Adipocyte (in vitro differentiated cells): ENCODE data around the gene MAGEF1.
A peak's percentile ranks its signal among the peaks of the same experiment; 100 is the strongest.

Experiments used
- DNase-seq: peaks from one replicate; pipeline ENCODE4 v3.0.0-alpha.2; 2015; ENCODE audit warnings: low read depth
- H3K27me3 ChIP-seq: replicated peaks from 2 replicates; pipeline ENCODE4 v1.7.0; 2013; ENCODE audit warnings: mild to moderate bottlenecking, low read length, moderate library complexity; ENCODE audit not compliant: control insufficient read depth, insufficient read depth
- H3K36me3 ChIP-seq: 2 replicates; pipeline ENCODE4 v1.7.0; 2013; ENCODE audit warnings: low read length, mild to moderate bottlenecking, moderate library complexity; ENCODE audit not compliant: control insufficient read depth, insufficient read depth, severe bottlenecking
- H3K4me1 ChIP-seq: 2 replicates; pipeline ENCODE4 v1.7.0; 2013; ENCODE audit warnings: mild to moderate bottlenecking, low read length, moderate library complexity; ENCODE audit not compliant: control insufficient read depth, insufficient read depth
- H3K4me3 ChIP-seq: 2 replicates; pipeline ENCODE4 v1.7.0; 2013; ENCODE audit warnings: mild to moderate bottlenecking, low read length, moderate library complexity
- H3K9ac ChIP-seq: 2 replicates; pipeline ENCODE4 v1.7.0; 2013; ENCODE audit warnings: mild to moderate bottlenecking, low read length, moderate library complexity
- H3K9me3 ChIP-seq: 2 replicates; pipeline ENCODE4 v1.7.0; 2013; ENCODE audit warnings: mild to moderate bottlenecking, low read length, moderate library complexity; ENCODE audit not compliant: control insufficient read depth

MAGEF1 gene

GRCh38 chr3:184716622-184717398 lies 4.9 kb upstream of the MAGEF1 start:
- Histone ChIP-seq H3K36me3 (no peaks in the 10 kb centered on the region), H3K9me3 (no peaks in the 10 kb centered on the region), H3K4me1 (peaks cover 24% of the 10 kb centered on the region), H3K9ac (peak overlapping the region; percentile 72), H3K4me3 (peak overlapping the region; percentile 71), H3K27me3 (no peaks in the 10 kb centered on the region)
- peak; percentile 79 for DNase-seq

- Histone ChIP-seq H3K27me3 (no peaks in the 10 kb centered on the region), H3K4me1 (peaks cover 26% of the 10 kb centered on the region), H3K9ac (peak overlapping the region; percentile 72), H3K4me3 (peak overlapping the region; percentile 71), H3K36me3 (no peaks in the 10 kb centered on the region), H3K9me3 (no peaks in the 10 kb centered on the region)
- peak; percentile 38 for DNase-seq
These were observed 4.2 kb upstream of the MAGEF1 start for GRCh38 chr3:184715943-184716621.

GRCh38 chr3:184713521-184713920 lies 1.7 kb upstream of the MAGEF1 start:
- H3K9ac ChIP-seq: no peak overlapping the region

GRCh38 chr3:184713040-184713355 lies 1.1 kb upstream of the MAGEF1 start:
- H3K9me3 ChIP-seq: no peaks in the 10 kb centered on the region
- no peaks in the 10 kb centered on the region for H3K27me3 ChIP-seq
- DNase-seq: no peak
- H3K4me1 ChIP-seq: peaks cover 37% of the 10 kb centered on the region
- H3K36me3 ChIP-seq: no peaks in the 10 kb centered on the region
- no peak overlapping the region for H3K4me3 ChIP-seq
- H3K9ac ChIP-seq: no peak overlapping the region

More at GRCh38 chr3:184713521-184713920, 1.7 kb upstream of the MAGEF1 start:
- Histone ChIP-seq H3K27me3 (no peaks in the 10 kb centered on the region), H3K4me3 (no peak overlapping the region), H3K9me3 (no peaks in the 10 kb centered on the region), H3K4me1 (peaks cover 37% of the 10 kb centered on the region), H3K36me3 (no peaks in the 10 kb centered on the region)
- DNase-seq: no peak

- no peak for DNase-seq
- Histone ChIP-seq H3K36me3 (no peaks in the 10 kb centered on the region), H3K4me3 (peak overlapping the region; percentile 92), H3K9ac (peak overlapping the region; percentile 92), H3K27me3 (no peaks in the 10 kb centered on the region), H3K4me1 (peaks cover 32% of the 10 kb centered on the region), H3K9me3 (no peaks in the 10 kb centered on the region)
These were observed 580 bp upstream of the MAGEF1 start for GRCh38 chr3:184712248-184713039.

GRCh38 chr3:184710870-184711492 lies 883 bp downstream of the MAGEF1 start:
- Histone ChIP-seq H3K9me3 (no peaks in the 10 kb centered on the region), H3K27me3 (no peaks in the 10 kb centered on the region), H3K4me3 (peak overlapping the region; percentile 92), H3K36me3 (no peaks in the 10 kb centered on the region), H3K4me1 (peaks cover 17% of the 10 kb centered on the region), H3K9ac (peak overlapping the region; percentile 92)
- peak; percentile 49 for DNase-seq

GRCh38 chr3:184703657-184704056 lies 8.2 kb downstream of the MAGEF1 start:
- H3K36me3 ChIP-seq: no peaks in the 10 kb centered on the region
- no peaks in the 10 kb centered on the region for H3K27me3 ChIP-seq
- no peak for DNase-seq
- no peak overlapping the region for H3K4me3 ChIP-seq
- H3K9ac ChIP-seq: no peak overlapping the region
- peaks cover 4% of the 10 kb centered on the region for H3K4me1 ChIP-seq
- H3K9me3 ChIP-seq: no peaks in the 10 kb centered on the region

GRCh38 chr3:184700759-184701158 lies 11.1 kb downstream of the MAGEF1 start:
- Histone ChIP-seq H3K9ac (no peak overlapping the region), H3K9me3 (no peaks in the 10 kb centered on the region), H3K36me3 (no peaks in the 10 kb centered on the region), H3K4me3 (no peak overlapping the region), H3K27me3 (no peaks in the 10 kb centered on the region), H3K4me1 (peaks cover 4% of the 10 kb centered on the region)
- DNase-seq: no peak

- Histone ChIP-seq H3K9me3 (no peaks in the 10 kb centered on the region), H3K4me1 (peaks cover 12% of the 10 kb centered on the region)
- DNase-seq: no peak
These were observed 14.0 kb downstream of the MAGEF1 start for GRCh38 chr3:184697845-184698244.

GRCh38 chr3:184696697-184697096 lies 15.2 kb downstream of the MAGEF1 start:
- Histone ChIP-seq H3K4me3 (no peak overlapping the region), H3K9me3 (no peaks in the 10 kb centered on the region), H3K4me1 (peaks cover 20% of the 10 kb centered on the region), H3K36me3 (no peaks in the 10 kb centered on the region), H3K27me3 (no peaks in the 10 kb centered on the region), H3K9ac (no peak overlapping the region)
- no peak for DNase-seq

More at GRCh38 chr3:184697845-184698244, 14.0 kb downstream of the MAGEF1 start:
- H3K9ac ChIP-seq: no peak overlapping the region
- H3K36me3 ChIP-seq: no peaks in the 10 kb centered on the region
- H3K27me3 ChIP-seq: no peaks in the 10 kb centered on the region
- H3K4me3 ChIP-seq: no peak overlapping the region

GRCh38 chr3:184694716-184695115 lies 17.1 kb downstream of the MAGEF1 start:
- Histone ChIP-seq H3K36me3 (no peaks in the 10 kb centered on the region), H3K27me3 (no peaks in the 10 kb centered on the region), H3K9me3 (no peaks in the 10 kb centered on the region), H3K4me1 (peaks cover 28% of the 10 kb centered on the region), H3K4me3 (no peak overlapping the region), H3K9ac (no peak overlapping the region)
- no peak for DNase-seq
